BLaER1 (cell line): Measurements from ENCODE around the gene SMYD3.
A peak's percentile ranks its signal among the peaks of the same experiment; 100 is the strongest.
"Not testable (repeated sequence)": the region's sequence is repeated elsewhere in the genome, so short reads cannot be mapped to it uniquely, and the experiment has no call there.

ENCODE experiments used
- H3K27ac ChIP-seq: shearing (Covaris generic); formaldehyde crosslinking; 2 replicates; pipeline ENCODE4 v1.8.1; 2022
- H3K27me3 ChIP-seq: shearing (Covaris generic); formaldehyde crosslinking; 2 replicates; pipeline ENCODE4 v1.8.1; 2022
- H3K36me3 ChIP-seq: shearing (Covaris generic); formaldehyde crosslinking; 2 replicates; pipeline ENCODE4 v1.8.1; 2022
- H3K4me1 ChIP-seq: shearing (Covaris generic); formaldehyde crosslinking; 2 replicates; pipeline ENCODE4 v1.8.1; 2022
- H3K4me2 ChIP-seq: shearing (Covaris generic); formaldehyde crosslinking; 2 replicates; pipeline ENCODE4 v1.8.1; 2022
- H3K4me3 ChIP-seq: shearing (Covaris generic); formaldehyde crosslinking; 2 replicates; pipeline ENCODE4 v1.8.1; 2022
- H3K9ac ChIP-seq: shearing (Covaris generic); formaldehyde crosslinking; 2 replicates; pipeline ENCODE4 v1.8.1; 2022
- H3K9me3 ChIP-seq: shearing (Covaris generic); formaldehyde crosslinking; 2 replicates; pipeline ENCODE4 v1.8.1; 2022
- H4K20me1 ChIP-seq: shearing (Covaris generic); formaldehyde crosslinking; 2 replicates; pipeline ENCODE4 v1.8.1; 2022
- Cebpa-rat ChIP-seq: shearing (Covaris generic); IDR thresholded peaks from 2 replicates; pipeline ENCODE4 v1.8.1; 2022

The SMYD3 gene

GRCh38 chr1:246351721-246352120, 155.4 kb downstream of the SMYD3 start:
- no peak overlapping the region for H3K4me3 ChIP-seq
- no peaks in the 10 kb centered on the region for H4K20me1 ChIP-seq
- H3K9ac ChIP-seq, result no peak overlapping the region
- no peaks in the 10 kb centered on the region for H3K4me1 ChIP-seq
- H3K9me3 ChIP-seq, result peaks cover 5% of the 10 kb centered on the region; the same call in 1 of the 2 replicates
- TF ChIP-seq Cebpa-rat, result no peak
- no peak overlapping the region for H3K4me2 ChIP-seq
- no peak overlapping the region for H3K27ac ChIP-seq
- no peaks in the 10 kb centered on the region for H3K27me3 ChIP-seq
- no peaks in the 10 kb centered on the region for H3K36me3 ChIP-seq

DNA sequence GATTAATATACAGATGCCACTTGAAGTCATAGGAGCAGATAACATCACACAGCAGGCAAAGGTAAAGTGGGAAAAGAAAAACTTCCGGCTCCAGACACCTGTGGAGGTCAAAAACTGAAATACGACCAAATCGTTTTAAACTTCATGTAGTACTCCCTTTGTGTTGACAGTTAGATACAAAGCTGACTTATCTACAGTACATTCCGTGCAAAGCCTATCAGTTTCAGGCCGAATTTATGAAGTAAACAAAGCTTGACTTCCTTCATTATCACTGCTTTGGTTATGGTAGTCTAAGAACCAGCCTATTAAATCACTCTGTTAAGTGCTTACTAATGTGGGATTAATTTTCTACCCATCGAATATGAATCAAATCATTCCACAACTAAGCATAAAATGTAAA, 156.3 kb downstream of the SMYD3 start:
- Histone ChIP-seq H3K9ac (no peak overlapping the region), H3K4me1 (no peaks in the 10 kb centered on the region), H3K27ac (no peak overlapping the region), H3K4me3 (no peak overlapping the region), H3K4me2 (no peak overlapping the region), H3K9me3 (peaks cover 9% of the 10 kb centered on the region), H4K20me1 (no peaks in the 10 kb centered on the region), H3K27me3 (no peaks in the 10 kb centered on the region), H3K36me3 (peaks cover 9% of the 10 kb centered on the region)
- no peak for TF ChIP-seq Cebpa-rat

DNA sequence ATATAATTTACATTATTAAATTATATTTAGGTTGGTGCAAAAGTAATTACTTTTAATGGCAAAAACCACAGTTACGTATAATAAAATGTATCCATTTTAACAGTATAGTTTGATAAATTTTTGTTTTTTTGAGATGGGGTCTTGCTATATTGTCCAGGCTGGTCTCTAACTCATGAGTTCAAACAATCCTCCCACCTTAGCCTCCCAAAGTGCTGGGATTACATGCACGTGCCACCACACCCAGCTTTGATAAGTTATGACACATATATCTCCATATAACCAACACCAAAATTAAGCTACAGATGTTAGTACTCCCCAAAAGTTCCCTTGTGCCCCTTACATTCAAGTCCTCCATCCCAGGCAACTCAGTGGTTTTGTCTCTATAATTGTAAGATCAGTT, 163.1 kb downstream of the SMYD3 start:
- H3K4me2 ChIP-seq, result no peak overlapping the region
- TF ChIP-seq Cebpa-rat, result no peak
- H3K9me3 ChIP-seq, result peaks cover 22% of the 10 kb centered on the region
- H3K27me3 ChIP-seq, result no peaks in the 10 kb centered on the region
- H4K20me1 ChIP-seq, result no peaks in the 10 kb centered on the region
- no peak overlapping the region for H3K4me3 ChIP-seq
- no peak overlapping the region for H3K27ac ChIP-seq
- H3K4me1 ChIP-seq, result peaks cover 4% of the 10 kb centered on the region
- peaks cover 20% of the 10 kb centered on the region for H3K36me3 ChIP-seq
- H3K9ac ChIP-seq, result no peak overlapping the region

GRCh38 chr1:246343251-246343650, 163.8 kb downstream of the SMYD3 start:
- Histone ChIP-seq H3K36me3 (peaks cover 20% of the 10 kb centered on the region), H3K27me3 (no peaks in the 10 kb centered on the region), H3K9me3 (peaks cover 22% of the 10 kb centered on the region), H3K9ac (no peak overlapping the region), H3K4me2 (0 out of 2 replicates have a peak overlapping the region, but pooled peaks have one; percentile 3), H3K4me1 (peaks cover 4% of the 10 kb centered on the region), H3K27ac (no peak overlapping the region), H4K20me1 (no peaks in the 10 kb centered on the region), H3K4me3 (no peak overlapping the region)
- no peak for TF ChIP-seq Cebpa-rat

- H3K9me3 ChIP-seq, result peaks cover 5% of the 10 kb centered on the region; the same call in 1 of the 2 replicates
- peaks cover 7% of the 10 kb centered on the region for H3K36me3 ChIP-seq
- no peak overlapping the region for H3K27ac ChIP-seq
- no peak overlapping the region for H3K4me2 ChIP-seq
- H3K27me3 ChIP-seq, result no peaks in the 10 kb centered on the region
- no peaks in the 10 kb centered on the region for H4K20me1 ChIP-seq
- no peak overlapping the region for H3K4me3 ChIP-seq
- TF ChIP-seq Cebpa-rat, result no peak
- no peak overlapping the region for H3K9ac ChIP-seq
- H3K4me1 ChIP-seq, result peaks cover 12% of the 10 kb centered on the region
These were observed 168.5 kb downstream of the SMYD3 start for GRCh38 chr1:246338546-246338945.

GRCh38 chr1:246338098-246338497, 169.0 kb downstream of the SMYD3 start:
- Histone ChIP-seq H3K36me3 (peaks cover 9% of the 10 kb centered on the region), H3K27ac (no peak overlapping the region), H3K9me3 (peaks cover 9% of the 10 kb centered on the region; the same call in 1 of the 2 replicates), H3K27me3 (no peaks in the 10 kb centered on the region), H4K20me1 (no peaks in the 10 kb centered on the region), H3K4me3 (no peak overlapping the region), H3K9ac (no peak overlapping the region), H3K4me1 (peaks cover 11% of the 10 kb centered on the region), H3K4me2 (no peak overlapping the region)
- no peak for TF ChIP-seq Cebpa-rat

DNA sequence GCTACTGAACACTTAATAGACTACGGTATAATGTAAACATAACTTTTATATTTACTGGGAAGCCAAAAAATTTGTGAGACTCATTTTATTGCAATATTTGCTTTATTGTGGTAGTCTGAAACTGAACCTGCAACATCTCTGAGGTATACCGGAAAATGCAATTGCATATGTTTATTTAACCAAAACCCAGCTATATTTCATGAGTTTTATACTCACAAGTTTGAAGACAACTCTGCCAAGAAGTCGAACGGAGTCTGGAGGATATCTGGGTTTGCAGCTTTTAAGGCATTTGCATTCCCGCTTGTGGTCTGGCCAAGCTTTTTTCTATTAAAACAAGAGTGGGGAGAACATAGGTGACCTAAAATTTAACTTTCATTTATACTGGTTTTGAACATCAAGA, 171.9 kb downstream of the SMYD3 start:
- Histone ChIP-seq H3K4me1 (peaks cover 17% of the 10 kb centered on the region), H3K36me3 (peaks cover 21% of the 10 kb centered on the region), H3K27ac (no peak overlapping the region), H3K9me3 (peaks cover 9% of the 10 kb centered on the region; the same call in 1 of the 2 replicates), H3K4me2 (no peak overlapping the region), H3K27me3 (no peaks in the 10 kb centered on the region), H3K9ac (no peak overlapping the region), H3K4me3 (no peak overlapping the region), H4K20me1 (no peaks in the 10 kb centered on the region)
- no peak for TF ChIP-seq Cebpa-rat

GRCh38 chr1:246333855-246334254, 173.2 kb downstream of the SMYD3 start:
- no peak overlapping the region for H3K9ac ChIP-seq
- H3K27me3 ChIP-seq, result no peaks in the 10 kb centered on the region
- H4K20me1 ChIP-seq, result no peaks in the 10 kb centered on the region
- H3K9me3 ChIP-seq, result peaks cover 14% of the 10 kb centered on the region; the same call in 1 of the 2 replicates
- H3K4me2 ChIP-seq, result peak overlapping the region; percentile 37; the same call in 1 of the 2 replicates
- H3K27ac ChIP-seq, result no peak overlapping the region
- H3K4me3 ChIP-seq, result no peak overlapping the region
- peaks cover 17% of the 10 kb centered on the region for H3K4me1 ChIP-seq
- H3K36me3 ChIP-seq, result peaks cover 23% of the 10 kb centered on the region
- no peak for TF ChIP-seq Cebpa-rat

- H3K4me1 ChIP-seq, result peaks cover 17% of the 10 kb centered on the region
- H3K9ac ChIP-seq, result no peak overlapping the region
- peaks cover 14% of the 10 kb centered on the region; the same call in 1 of the 2 replicates for H3K9me3 ChIP-seq
- H3K27me3 ChIP-seq, result no peaks in the 10 kb centered on the region
- no peak overlapping the region; the same call in 1 of the 2 replicates for H3K4me2 ChIP-seq
- H3K36me3 ChIP-seq, result peaks cover 28% of the 10 kb centered on the region
- H3K4me3 ChIP-seq, result no peak overlapping the region
- H3K27ac ChIP-seq, result no peak overlapping the region
- H4K20me1 ChIP-seq, result no peaks in the 10 kb centered on the region
- no peak for TF ChIP-seq Cebpa-rat
These were observed 175.0 kb downstream of the SMYD3 start for GRCh38 chr1:246332078-246332477.

GRCh38 chr1:246329900-246330299, 177.2 kb downstream of the SMYD3 start:
- Histone ChIP-seq H3K4me1 (peaks cover 17% of the 10 kb centered on the region), H3K4me2 (no peak overlapping the region), H3K36me3 (peaks cover 28% of the 10 kb centered on the region), H3K27me3 (no peaks in the 10 kb centered on the region), H3K9ac (no peak overlapping the region), H3K9me3 (peaks cover 14% of the 10 kb centered on the region; the same call in 1 of the 2 replicates), H3K27ac (no peak overlapping the region), H4K20me1 (no peaks in the 10 kb centered on the region), H3K4me3 (no peak overlapping the region)
- no peak for TF ChIP-seq Cebpa-rat

- Histone ChIP-seq H3K9me3 (peaks cover 14% of the 10 kb centered on the region; the same call in 1 of the 2 replicates), H3K36me3 (peaks cover 29% of the 10 kb centered on the region), H3K4me1 (peaks cover 15% of the 10 kb centered on the region)
- not testable (repeated sequence) for H3K4me3 ChIP-seq, H3K4me2 ChIP-seq, H4K20me1 ChIP-seq, H3K9ac ChIP-seq, H3K27me3 ChIP-seq, H3K27ac ChIP-seq
These were observed 177.8 kb downstream of the SMYD3 start for GRCh38 chr1:246329292-246329691.
